ENCODE results near the gene PDE8B.
"Not testable (repeated sequence)": the region's sequence is repeated elsewhere in the genome, so short reads cannot be mapped to it uniquely, and the experiment has no call there.

Gene PDE8B

DNA sequence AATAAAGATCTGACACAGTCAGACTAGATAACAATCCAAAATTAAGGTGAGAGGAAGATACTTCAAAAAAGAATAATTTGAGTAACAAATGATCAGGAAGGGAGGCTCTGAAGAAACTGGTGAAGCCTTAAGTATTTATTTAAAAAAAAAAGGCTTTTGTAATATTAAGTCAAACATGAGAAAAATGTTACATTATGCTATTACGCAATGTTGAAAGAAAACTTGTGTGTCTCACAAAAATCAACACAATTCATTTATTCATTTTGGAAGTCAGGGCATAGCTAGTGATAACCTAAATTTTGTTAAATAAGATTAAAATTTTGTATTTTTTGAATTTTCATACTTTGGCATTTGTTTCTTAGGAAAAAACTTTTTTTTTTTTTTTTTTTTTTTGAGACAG lies 253.4 kb downstream of the PDE8B start:
- no peak for DNase-seq

DNA sequence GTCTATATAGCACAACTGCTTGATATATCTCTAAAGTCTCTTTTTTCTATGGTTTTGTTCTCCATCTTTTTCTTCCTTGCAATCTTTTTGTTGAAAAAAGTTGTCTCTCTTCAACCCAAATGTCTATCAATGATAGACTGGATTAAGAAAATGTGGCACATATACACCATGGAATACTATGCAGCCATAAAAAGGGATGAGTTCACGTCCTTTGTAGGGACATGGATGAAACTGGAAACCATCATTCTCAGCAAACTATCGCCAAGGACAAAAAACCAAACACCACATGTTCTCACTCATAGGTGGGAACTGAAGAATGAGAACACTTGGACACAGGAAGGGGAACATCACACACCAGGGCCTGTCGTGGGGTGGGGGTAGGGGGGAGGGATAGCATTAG lies 258.4 kb downstream of the PDE8B start:
- not testable (repeated sequence) for DNase-seq

DNA sequence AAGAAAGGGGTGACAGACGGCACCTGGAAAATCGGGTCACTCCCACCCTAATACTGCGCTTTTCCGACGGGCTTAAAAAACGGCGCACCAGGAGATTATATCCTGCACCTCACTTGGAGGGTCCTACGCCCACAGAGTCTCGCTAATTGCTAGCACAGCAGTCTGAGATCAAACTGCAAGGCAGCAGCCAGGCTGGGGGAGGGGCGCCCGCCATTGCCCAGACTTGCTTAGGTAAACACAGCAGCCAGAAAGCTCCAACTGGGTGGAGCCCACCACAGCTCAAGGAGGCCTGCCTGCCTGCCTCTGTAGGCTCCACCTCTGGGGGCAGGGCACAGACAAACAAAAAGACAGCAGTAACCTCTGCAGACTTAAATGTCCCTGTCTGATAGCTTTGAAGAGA lies 264.6 kb downstream of the PDE8B start:
- DNase-seq: not testable (repeated sequence)
